Measurements from ENCODE around the gene CMC2. TPM values are rescaled to one million over a fixed set of nuclear protein-coding genes. Genes with fewer than 3 reads are reported as not detected.

The CMC2 gene
- total and polyA plus RNA-seq, 3 donors from 2014 or later = 63.7 to 184 (median 84.1) TPM

DNA sequence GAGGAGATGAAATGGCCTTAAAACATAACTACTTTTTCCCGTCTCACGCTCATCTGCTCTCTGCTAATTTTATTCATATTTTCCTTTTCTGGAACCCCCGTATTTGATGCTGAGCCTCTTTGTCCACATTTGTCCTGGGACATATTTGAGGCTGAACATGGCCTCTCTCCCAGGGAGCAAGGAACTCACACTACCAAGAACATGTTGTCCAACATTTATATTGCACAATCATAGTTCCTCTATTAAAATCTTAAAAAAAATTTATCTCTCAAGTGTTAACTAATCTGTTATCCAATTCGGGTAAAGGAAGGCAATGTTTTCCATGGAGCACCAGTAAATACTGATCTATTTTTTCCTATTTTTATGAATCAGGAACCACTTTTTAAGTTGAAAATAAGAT is 60.2 kb downstream of the CMC2 start:
- no peaks in the 10 kb centered on the region for H3K27me3 ChIP-seq
- 64 to 67% methylated on average over 4 of the region's 4 CpGs for WGBS, 2 donors
- DNase-seq = no peak
- H3K36me3 ChIP-seq (ENCODE audit: low read depth, missing control alignments) = no peaks in the 10 kb centered on the region
- H3K4me3 ChIP-seq = no peak overlapping the region
- H3K27ac ChIP-seq = no peak overlapping the region
- no peaks in the 10 kb centered on the region for H3K4me1 ChIP-seq
- no peak for TF ChIP-seq POLR2A (IDR thresholded peaks at IDR 0.05)
- TF ChIP-seq, protein P1, sequence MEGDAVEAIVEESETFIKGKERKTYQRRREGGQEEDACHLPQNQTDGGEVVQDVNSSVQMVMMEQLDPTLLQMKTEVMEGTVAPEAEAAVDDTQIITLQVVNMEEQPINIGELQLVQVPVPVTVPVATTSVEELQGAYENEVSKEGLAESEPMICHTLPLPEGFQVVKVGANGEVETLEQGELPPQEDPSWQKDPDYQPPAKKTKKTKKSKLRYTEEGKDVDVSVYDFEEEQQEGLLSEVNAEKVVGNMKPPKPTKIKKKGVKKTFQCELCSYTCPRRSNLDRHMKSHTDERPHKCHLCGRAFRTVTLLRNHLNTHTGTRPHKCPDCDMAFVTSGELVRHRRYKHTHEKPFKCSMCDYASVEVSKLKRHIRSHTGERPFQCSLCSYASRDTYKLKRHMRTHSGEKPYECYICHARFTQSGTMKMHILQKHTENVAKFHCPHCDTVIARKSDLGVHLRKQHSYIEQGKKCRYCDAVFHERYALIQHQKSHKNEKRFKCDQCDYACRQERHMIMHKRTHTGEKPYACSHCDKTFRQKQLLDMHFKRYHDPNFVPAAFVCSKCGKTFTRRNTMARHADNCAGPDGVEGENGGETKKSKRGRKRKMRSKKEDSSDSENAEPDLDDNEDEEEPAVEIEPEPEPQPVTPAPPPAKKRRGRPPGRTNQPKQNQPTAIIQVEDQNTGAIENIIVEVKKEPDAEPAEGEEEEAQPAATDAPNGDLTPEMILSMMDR (IDR thresholded peaks at IDR 0.05) = no peak
- intact Hi-C loops (cut with DNase I; ENCODE audit: low total_unique reads) = no loop called here
- no peaks in the 10 kb centered on the region for H3K9me3 ChIP-seq

DNA sequence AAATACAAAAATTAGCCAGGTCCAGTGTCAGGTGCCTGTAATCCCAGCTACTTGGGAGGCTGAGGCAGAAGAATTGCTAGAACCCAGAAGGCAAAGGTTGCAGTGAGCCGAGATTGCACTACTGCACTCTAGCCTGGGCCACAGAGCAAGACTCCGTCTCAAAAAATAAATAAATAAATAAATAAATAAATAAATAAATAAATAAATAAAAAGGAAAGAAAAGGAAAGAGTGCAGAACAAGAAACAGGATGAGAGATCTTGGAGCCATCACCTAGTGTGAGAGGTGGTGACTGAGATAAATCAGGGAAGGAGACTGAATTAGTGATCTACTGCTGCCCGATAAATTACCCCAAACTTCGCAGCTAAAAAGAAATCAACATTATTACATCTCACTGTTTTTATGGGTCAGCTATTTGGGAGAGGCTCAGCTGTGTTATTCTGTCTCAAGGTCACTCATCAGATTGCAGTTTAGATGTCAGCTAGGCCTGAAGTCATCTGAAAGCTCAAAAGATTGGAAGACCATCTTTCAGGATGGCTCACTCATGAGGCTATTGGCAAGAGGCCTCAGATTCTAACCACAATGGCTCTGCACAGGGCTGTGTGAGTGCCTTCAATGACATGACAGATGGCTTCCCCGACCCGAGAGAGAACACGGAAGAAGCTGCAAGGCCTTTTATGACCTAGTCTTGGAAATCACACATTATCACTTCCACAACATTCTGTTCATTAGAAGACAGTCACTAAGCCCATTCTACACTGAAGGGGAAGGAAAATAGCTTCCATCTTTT is 66.4 kb downstream of the CMC2 start:
- Histone ChIP-seq H3K4me1 (peaks cover 4% of the 10 kb centered on the region), H3K27me3 (no peaks in the 10 kb centered on the region), H3K36me3 (ENCODE audit: low read depth, missing control alignments) (no peaks in the 10 kb centered on the region), H3K9me3 (no peaks in the 10 kb centered on the region), H3K27ac (no peak overlapping the region), H3K4me3 (no peak overlapping the region)
- DNase-seq = no peak
- 81% methylated on average over 7 of the region's 7 CpGs for WGBS, 2 donors
- intact Hi-C loops (cut with DNase I; ENCODE audit: low total_unique reads) = no loop called here
- TF ChIP-seq, protein P1 (IDR thresholded peaks at IDR 0.05) = no peak
- TF ChIP-seq POLR2A (IDR thresholded peaks at IDR 0.05) = no peak

DNA sequence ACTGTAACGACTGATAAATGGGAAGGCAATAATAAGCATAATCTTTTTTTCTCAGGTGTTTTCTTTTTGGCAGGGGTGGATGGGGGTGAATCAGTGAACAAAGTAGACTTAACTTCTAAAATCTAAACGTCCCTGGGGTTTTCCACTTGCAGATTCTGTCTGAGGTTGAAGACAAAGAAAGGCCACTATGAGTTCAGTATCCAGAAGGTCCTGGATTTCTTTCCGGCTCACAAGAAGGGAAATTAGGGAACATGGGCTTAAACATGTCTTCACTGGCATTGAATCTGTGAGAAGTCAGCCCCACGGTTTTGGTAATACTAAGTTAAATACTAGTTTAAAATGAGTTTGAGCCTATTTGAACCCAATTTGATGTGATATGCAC is 67.8 kb downstream of the CMC2 start:
- TF ChIP-seq, protein P1 (IDR thresholded peaks at IDR 0.05) = no peak
- TF ChIP-seq POLR2A (IDR thresholded peaks at IDR 0.05) = no peak
- H3K27me3 ChIP-seq = no peaks in the 10 kb centered on the region
- 81 to 86% methylated on average over 4 of the region's 4 CpGs for WGBS, 2 donors
- intact Hi-C loops (cut with DNase I; ENCODE audit: low total_unique reads) = no loop called here
- no peaks in the 10 kb centered on the region for H3K36me3 ChIP-seq (ENCODE audit: low read depth, missing control alignments)
- no peak for DNase-seq
- H3K9me3 ChIP-seq = no peaks in the 10 kb centered on the region
- no peak overlapping the region for H3K27ac ChIP-seq
- peaks cover 4% of the 10 kb centered on the region for H3K4me1 ChIP-seq
- no peak overlapping the region for H3K4me3 ChIP-seq

DNA sequence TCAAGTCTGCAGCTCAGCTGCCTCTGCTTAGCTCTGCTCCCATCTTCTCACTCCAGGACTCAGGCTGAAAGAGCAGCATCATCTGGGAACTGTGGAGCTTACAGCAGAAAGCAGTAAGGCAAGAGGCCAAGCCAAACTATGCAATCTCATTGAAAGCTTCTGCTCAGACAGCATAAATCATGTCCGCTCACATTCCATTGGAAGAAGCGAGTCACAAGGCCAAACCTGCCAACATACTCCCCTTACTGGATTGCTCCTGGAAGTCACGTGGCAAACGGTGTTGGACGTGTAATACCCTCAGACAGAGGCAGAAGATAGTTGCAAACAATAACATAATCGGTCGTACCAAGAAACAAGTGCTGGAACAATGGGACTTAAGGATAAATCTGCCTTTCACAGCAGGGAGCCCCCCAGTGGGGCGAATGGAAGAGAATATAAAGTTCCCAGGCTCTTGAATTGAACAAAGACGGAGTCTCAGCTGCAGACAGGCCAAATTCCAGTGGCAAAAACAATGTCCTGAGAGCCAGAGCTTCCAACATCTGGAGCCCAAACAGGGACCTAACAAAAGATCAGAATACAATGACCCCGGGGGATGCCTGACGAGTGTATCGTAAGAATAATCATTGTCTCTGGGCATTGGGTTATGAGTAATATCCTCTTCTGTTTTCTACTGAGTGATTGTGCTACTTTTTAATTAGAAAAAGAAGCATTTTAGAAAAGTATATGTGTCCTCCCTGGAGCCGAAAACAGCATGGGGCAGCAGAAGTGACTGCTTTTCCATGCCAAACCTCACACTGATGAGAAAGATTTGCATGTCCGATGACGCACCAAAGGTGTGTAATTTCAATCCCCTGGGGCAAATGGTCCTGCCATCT is 68.4 kb downstream of the CMC2 start:
- peak; percentile 47 for DNase-seq
- no peak overlapping the region for H3K4me3 ChIP-seq
- H3K27me3 ChIP-seq = no peaks in the 10 kb centered on the region
- no peaks in the 10 kb centered on the region for H3K9me3 ChIP-seq
- H3K27ac ChIP-seq = no peak overlapping the region
- 57 to 66% methylated on average over 15 of the region's 15 CpGs for WGBS, 2 donors
- no peak for TF ChIP-seq POLR2A (IDR thresholded peaks at IDR 0.05)
- TF ChIP-seq, protein P1 (IDR thresholded peaks at IDR 0.05) = no peak
- H3K4me1 ChIP-seq = peaks cover 4% of the 10 kb centered on the region
- intact Hi-C loops (cut with DNase I; ENCODE audit: low total_unique reads) = no loop called here
- H3K36me3 ChIP-seq (ENCODE audit: low read depth, missing control alignments) = no peaks in the 10 kb centered on the region

All from testis (tissue), 3 donors.